Heart right ventricle (tissue), 16 donors: ENCODE data around the gene FBXL3. TPM values are rescaled to one million over a fixed set of nuclear protein-coding genes. Genes with fewer than 3 reads are reported as not detected.
"Not testable (repeated sequence)": the region's sequence is repeated elsewhere in the genome, so short reads cannot be mapped to it uniquely, and the experiment has no call there.

ENCODE experiments used
- ATAC-seq, 8 donors: fragments of 200-7000 bp; cut with Tn5 transposase; one replicate each; pipeline ENCODE4 v1.9.1; 2020; ENCODE audit warnings: mild to moderate bottlenecking in 8 of 8, moderate library complexity in 8 of 8, moderate number of reproducible peaks in 1 of 8
- DNase-seq, 2 donors: peaks; one replicate each; pipeline ENCODE4 v3.0.0-alpha.2; 2020
- H3K27ac ChIP-seq, 10 donors: fragments of 200-600 bp; sonication (generic) in 2 of 10; one replicate each; pipeline versions ENCODE4 v1.5.0 to v1.8.0; 2020 to 2022; ENCODE audit warnings: mild to moderate bottlenecking in 3 of 10
- H3K27me3 ChIP-seq, 7 donors: fragments of 200-600 bp; one replicate each; pipeline ENCODE4 v1.8.0; 2021 to 2022; ENCODE audit warnings: mild to moderate bottlenecking in 2 of 7
- H3K36me3 ChIP-seq, 9 donors: fragments of 200-600 bp; sonication (generic) in 1 of 9; one replicate each; pipeline versions ENCODE4 v1.5.0 to v1.8.0; 2020 to 2022; ENCODE audit warnings: mild to moderate bottlenecking in 2 of 9
- H3K4me1 ChIP-seq, 9 donors: fragments of 200-600 bp; sonication (generic) in 1 of 9; one replicate each; pipeline versions ENCODE4 v1.5.0 to v1.8.0; 2020 to 2022; ENCODE audit warnings: mild to moderate bottlenecking in 4 of 9
- H3K4me3 ChIP-seq, 10 donors: fragments of 200-600 bp; sonication (generic) in 2 of 10; one replicate each; pipeline versions ENCODE4 v1.5.0 to v1.8.0; 2020 to 2022; ENCODE audit warnings: mild to moderate bottlenecking in 7 of 10, moderate library complexity in 2 of 10
- H3K9me3 ChIP-seq, 11 donors: fragments of 200-600 bp in 10 of 11; sonication (generic) in 2 of 11; one replicate each; pipeline versions ENCODE4 v1.5.0 to v1.8.0; 2013 to 2022; ENCODE audit warnings: mild to moderate bottlenecking in 2 of 11, control low read depth in 1 of 11, moderate library complexity in 1 of 11
- CTCF ChIP-seq, 9 donors: fragments of 200-600 bp; sonication (generic) in 2 of 9; IDR thresholded peaks; one replicate each; pipeline versions ENCODE4 v1.5.0 to v1.8.0; 2021 to 2022; ENCODE audit warnings: antibody characterized with exemption in 9 of 9, mild to moderate bottlenecking in 5 of 9, moderate library complexity in 1 of 9
- WGBS, 2 donors: extraction: QIAGEN DNeasy Blood & Tissue Kit; methylation state at CpG; one replicate each; pipeline ENCODE4 v1.1.7; 2013; ENCODE audit warnings: inconsistent platforms in 1 of 2; 5-methylcytosine and 5-hydroxymethylcytosine counted together
- intact Hi-C, 10 donors: fragments of 100-400 bp; cut with DNase I; formaldehyde crosslinking; loops; one replicate each; pipeline versions ENCODE4 v1.11.1 to v1.14.2; 2022
- polyA plus RNA-seq, 2 donors: library from polyadenylated mRNA; stranded (reverse); fragments of 200-250 nt; gene quantifications; one replicate each; pipeline ENCODE4 v1.2.3, GENCODE V29; 2013
- total RNA-seq, 10 donors: library from RNA; stranded (reverse); fragmentation: NEBNext Ultra II Directional in 3 of 10; extraction: Animal tissue kit (Norgen Biotek cat#: 25700) in 3 of 10; gene quantifications; one replicate each; pipeline versions ENCODE4 v1.2.1 to v1.2.4, GENCODE V29; 2021 to 2023
- donor health status: Arrhythmogenic right ventricular cardiomyopathy.
- donor health status: ischemic (EF 13 %, LVEDD 7.1; RV severe dilation, severe dysfunction).
- donor health status: healthy with polysubstance abuse.
- donor health status: DM: no; HTN: yes; CAD: no.
- donor health status: DM: no; HTN: no; CAD: no.
- donor health status: ischemic (EF 25% LVEDD 6.9; RV normal size, moderate dysfunction).
- donor health status: ischemic (EF 25% LVEDD 5.7; RV mildly dilated, moderate dysfunction).
- donor health status: healthy.
- donor health status: DM: yes; HTN: yes; CAD: no.
- donor health status: Ischemic cardiomyopathy.
- donor health status: ischemic (EF 35%, LVEDD 5.7; RV mildly dilated, moderate dysfunction).
- donor health status: nonischemic (EF 11% LVEDD 7.7; RV severe dilation, severe dysfunction).
- donor health status: DM: yes; HTN: yes; CAD: no.
- donor health status: PGD.
- donor health status: ischemic (EF 29% LVEDD 5.4; RV normal size, mild dysfunction).
- donor health status: nonischemic (EF 23%, LVEDD 6.1; RV moderate dilation, normal function).

The FBXL3 gene
- total and polyA plus RNA-seq, 12 donors, result 16.5 to 41.7 (median 28.6) TPM

GRCh38 chr13:77009011-77009410, 17.9 kb downstream of the FBXL3 start:
- peak in 4 of 8 donors; percentile 55 to 75 (median 66) for ATAC-seq
- no peaks in the 10 kb centered on the region for H3K9me3 ChIP-seq
- intact Hi-C loops, result no loop called here
- H3K27me3 ChIP-seq, result no peaks in the 10 kb centered on the region
- peak overlapping the region in 2 of 10 donors; percentile 0 to 10 for H3K27ac ChIP-seq
- DNase-seq, result no peak
- WGBS, 2 donors, result 93 to 95% methylated on average over 2 of the region's 2 CpGs
- H3K4me1 ChIP-seq, result peaks cover 0 to 35% (median 17%) of the 10 kb centered on the region in 9 donors
- TF ChIP-seq CTCF (IDR thresholded peaks at IDR 0.05), result no peak
- H3K4me3 ChIP-seq, result no peak overlapping the region
- peaks cover 0 to 99% (median 45%) of the 10 kb centered on the region in 9 donors for H3K36me3 ChIP-seq

GRCh38 chr13:77008337-77008736, 18.6 kb downstream of the FBXL3 start:
- not testable (repeated sequence) for H3K9me3 ChIP-seq
- H3K36me3 ChIP-seq, result peaks cover 0 to 99% (median 38%) of the 10 kb centered on the region in 9 donors
- peak in 4 of 8 donors; percentile 40 to 66 (median 48) for ATAC-seq

GRCh38 chr13:77002590-77003190, 24.3 kb downstream of the FBXL3 start:
- peaks cover 0 to 44% (median 27%) of the 10 kb centered on the region in 9 donors for H3K4me1 ChIP-seq
- intact Hi-C loops, result no loop called here
- peaks cover 0 to 94% (median 24%) of the 10 kb centered on the region in 9 donors for H3K36me3 ChIP-seq
- TF ChIP-seq CTCF (IDR thresholded peaks at IDR 0.05), result peak; percentile 22 to 76 (median 58)
- H3K27ac ChIP-seq, result no peak overlapping the region
- no peaks in the 10 kb centered on the region for H3K27me3 ChIP-seq
- H3K9me3 ChIP-seq, result no peaks in the 10 kb centered on the region
- ATAC-seq (peak in 5 of 8 donors; percentile 24 to 45 (median 41)), DNase-seq (no peak)
- no peak overlapping the region for H3K4me3 ChIP-seq
- 58 to 66% methylated on average over 7 of the region's 7 CpGs for whole genome bisulfite sequencing, 2 donors

More at GRCh38 chr13:77008337-77008736, 18.6 kb downstream of the FBXL3 start:
- intact Hi-C loops, DNase-seq, H3K4me3 ChIP-seq, H3K27me3 ChIP-seq: not testable (repeated sequence)
- 88 to 93% methylated on average over 4 of the region's 4 CpGs for WGBS, 2 donors
- peak overlapping the region in 2 of 10 donors; percentile 0 to 10 for H3K27ac ChIP-seq
- peaks cover 0 to 32% (median 17%) of the 10 kb centered on the region in 9 donors for H3K4me1 ChIP-seq

- intact Hi-C loops, result no loop called here
- peaks cover 0 to 38% (median 27%) of the 10 kb centered on the region in 9 donors for H3K4me1 ChIP-seq
- H3K27me3 ChIP-seq, result no peaks in the 10 kb centered on the region
Observed at GRCh38 chr13:77001963-77002587, 24.9 kb downstream of the FBXL3 start.

More at GRCh38 chr13:77001963-77002587, 24.9 kb downstream of the FBXL3 start:
- WGBS, 2 donors, result 48 to 53% methylated on average over 4 of the region's 4 CpGs
- DNase-seq (no peak), ATAC-seq (peak in 2 of 8 donors; percentile 36 to 41)
- no peak for TF ChIP-seq CTCF (IDR thresholded peaks at IDR 0.05)
- Histone ChIP-seq H3K4me3 (no peak overlapping the region), H3K36me3 (peaks cover 0 to 94% (median 19%) of the 10 kb centered on the region in 9 donors), H3K9me3 (no peaks in the 10 kb centered on the region), H3K27ac (peak overlapping the region in 2 of 10 donors; percentile 9 to 23)
